ENCODE measurements around the gene ALDH1L1.

The ALDH1L1 gene

DNA sequence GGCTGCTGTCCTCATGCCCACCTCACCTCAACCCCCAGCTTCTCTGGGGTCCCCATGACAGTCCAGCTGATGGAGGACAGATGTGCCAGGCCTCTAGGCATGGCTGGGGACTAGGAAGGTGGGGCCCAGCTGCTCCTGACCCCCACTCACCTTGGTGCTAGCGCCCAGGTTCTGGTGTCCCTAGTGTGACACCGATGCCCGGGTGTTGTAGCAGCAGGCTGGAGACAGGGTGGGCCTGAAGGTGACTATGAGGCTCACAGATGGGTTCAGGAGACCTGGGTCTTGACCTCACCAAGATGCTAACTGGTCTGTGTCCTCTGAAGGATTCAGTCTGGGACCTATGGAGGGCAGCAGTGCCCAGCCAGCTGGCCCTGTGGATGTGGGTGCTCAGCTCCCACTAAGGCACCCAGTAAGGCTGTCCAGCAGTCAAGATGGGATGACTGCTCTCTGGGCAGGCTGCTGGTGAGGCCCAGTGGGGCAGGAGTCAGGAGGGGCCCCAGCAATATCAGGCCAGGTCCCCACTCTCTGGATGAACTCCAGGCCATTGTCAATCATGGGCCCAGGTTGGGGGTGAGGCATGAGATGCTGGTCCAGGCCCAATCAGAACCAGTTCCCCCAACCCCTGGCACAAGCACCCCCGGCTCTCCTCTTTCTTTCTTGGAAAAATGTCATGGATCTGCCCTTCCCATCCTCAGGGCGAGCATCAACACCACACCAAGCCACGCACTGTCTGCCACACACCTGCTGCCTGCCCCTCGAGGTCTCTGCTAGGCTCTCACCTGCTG is 33.0 kb downstream of the ALDH1L1 start:
- TF ChIP-seq, protein P1, sequence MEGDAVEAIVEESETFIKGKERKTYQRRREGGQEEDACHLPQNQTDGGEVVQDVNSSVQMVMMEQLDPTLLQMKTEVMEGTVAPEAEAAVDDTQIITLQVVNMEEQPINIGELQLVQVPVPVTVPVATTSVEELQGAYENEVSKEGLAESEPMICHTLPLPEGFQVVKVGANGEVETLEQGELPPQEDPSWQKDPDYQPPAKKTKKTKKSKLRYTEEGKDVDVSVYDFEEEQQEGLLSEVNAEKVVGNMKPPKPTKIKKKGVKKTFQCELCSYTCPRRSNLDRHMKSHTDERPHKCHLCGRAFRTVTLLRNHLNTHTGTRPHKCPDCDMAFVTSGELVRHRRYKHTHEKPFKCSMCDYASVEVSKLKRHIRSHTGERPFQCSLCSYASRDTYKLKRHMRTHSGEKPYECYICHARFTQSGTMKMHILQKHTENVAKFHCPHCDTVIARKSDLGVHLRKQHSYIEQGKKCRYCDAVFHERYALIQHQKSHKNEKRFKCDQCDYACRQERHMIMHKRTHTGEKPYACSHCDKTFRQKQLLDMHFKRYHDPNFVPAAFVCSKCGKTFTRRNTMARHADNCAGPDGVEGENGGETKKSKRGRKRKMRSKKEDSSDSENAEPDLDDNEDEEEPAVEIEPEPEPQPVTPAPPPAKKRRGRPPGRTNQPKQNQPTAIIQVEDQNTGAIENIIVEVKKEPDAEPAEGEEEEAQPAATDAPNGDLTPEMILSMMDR (IDR thresholded peaks at IDR 0.05) = no peak

DNA sequence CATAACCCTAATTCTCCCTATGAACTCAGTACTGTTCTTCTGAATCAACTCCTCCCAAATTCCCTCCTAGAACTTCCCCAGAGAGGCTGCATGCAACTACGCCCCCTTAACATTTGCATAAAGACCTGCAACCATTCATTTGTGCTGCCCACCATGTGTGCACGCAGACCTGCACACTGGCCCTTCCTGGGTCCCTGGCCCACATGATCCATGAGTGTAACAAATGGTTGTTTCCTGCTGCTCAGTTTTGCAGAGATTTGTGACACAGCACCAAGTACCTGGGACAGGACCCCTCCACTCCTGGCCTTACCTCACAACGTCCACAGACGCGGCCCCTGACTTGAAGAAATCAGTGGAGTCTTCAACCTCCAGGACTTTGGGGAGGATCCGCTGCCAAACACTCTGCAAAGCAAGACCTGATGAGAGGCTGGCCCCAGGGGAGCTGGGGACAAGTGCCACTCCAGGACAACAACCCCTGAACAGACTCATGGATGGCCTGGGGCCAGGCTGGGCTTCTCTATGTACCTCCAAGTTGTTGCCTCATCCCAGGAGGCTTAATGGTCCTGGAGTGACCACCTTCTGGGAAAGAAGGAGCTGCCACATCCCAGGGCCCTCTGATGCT is 33.8 kb downstream of the ALDH1L1 start:
- TF ChIP-seq, protein P1 (IDR thresholded peaks at IDR 0.05) = no peak

DNA sequence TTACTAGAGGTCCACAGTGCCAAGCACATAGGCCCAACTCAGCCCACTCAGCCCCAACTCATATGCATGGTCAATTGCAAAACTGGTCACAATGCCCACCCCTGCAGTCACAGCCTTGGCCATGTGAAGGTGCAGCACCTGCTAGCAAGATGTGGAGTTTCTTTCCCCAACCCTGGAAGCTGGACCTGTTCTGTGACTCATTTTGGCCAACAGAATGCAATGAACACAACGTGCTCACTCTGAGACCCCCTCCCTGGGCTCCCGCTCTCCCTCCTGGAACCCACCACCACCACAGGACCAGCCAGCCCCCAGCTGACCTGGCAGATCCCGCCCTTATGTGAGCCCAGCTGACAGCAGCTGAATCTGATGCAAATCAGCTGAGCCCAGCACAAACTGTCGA is 34.4 kb downstream of the ALDH1L1 start:
- TF ChIP-seq, protein P1 (IDR thresholded peaks at IDR 0.05) = no peak

DNA sequence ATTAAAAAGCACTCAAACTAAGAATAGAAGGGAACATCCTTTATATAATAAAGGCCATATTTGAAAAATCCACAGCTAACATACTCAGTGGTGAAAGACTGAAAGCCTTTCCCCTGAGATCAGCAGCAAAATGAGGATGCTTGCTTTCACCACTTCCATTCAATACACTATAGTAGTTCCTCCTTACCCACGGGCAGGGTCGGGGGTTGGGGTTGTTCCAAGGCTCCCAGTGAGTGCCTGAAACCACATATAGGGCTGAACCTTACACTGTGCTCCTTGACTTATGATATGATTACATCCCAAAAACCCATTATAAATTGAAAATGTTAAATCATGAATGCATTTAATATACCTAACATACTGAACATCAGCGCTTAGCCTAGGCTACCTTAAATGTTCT is 37.7 kb downstream of the ALDH1L1 start:
- TF ChIP-seq, protein P1 (IDR thresholded peaks at IDR 0.05) = no peak

DNA sequence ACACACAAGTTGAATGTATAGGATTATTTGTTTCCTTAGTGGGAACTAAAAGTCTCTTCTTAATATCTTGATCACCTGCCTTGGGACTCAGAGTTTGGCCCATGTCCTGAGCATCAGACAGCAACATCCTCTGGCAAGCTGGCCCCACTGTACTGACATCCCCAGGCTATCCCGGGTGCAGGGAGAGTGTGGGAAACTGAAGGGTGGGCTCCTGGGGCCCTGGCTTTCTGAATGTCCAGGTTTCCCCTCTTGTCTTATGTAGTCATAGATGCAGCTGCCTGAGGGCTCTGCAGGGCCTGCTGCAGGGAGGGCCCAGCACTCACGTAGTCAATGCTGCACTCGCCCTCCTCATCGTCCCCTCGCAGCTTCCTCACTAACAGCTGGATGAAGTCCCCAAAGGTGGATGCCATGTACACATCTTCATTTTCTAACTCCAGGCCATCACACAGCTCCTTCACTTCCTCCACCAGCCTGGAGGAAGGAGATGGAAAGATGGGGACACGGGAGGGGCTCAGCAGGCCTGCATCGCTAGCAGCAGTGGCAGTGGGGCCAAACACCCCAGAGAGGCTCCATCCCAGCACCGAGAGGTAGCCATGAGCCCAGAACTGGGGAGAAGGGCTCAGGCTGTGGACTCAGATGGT is 42.8 kb downstream of the ALDH1L1 start:
- TF ChIP-seq, protein P1 (IDR thresholded peaks at IDR 0.05) = no peak

DNA sequence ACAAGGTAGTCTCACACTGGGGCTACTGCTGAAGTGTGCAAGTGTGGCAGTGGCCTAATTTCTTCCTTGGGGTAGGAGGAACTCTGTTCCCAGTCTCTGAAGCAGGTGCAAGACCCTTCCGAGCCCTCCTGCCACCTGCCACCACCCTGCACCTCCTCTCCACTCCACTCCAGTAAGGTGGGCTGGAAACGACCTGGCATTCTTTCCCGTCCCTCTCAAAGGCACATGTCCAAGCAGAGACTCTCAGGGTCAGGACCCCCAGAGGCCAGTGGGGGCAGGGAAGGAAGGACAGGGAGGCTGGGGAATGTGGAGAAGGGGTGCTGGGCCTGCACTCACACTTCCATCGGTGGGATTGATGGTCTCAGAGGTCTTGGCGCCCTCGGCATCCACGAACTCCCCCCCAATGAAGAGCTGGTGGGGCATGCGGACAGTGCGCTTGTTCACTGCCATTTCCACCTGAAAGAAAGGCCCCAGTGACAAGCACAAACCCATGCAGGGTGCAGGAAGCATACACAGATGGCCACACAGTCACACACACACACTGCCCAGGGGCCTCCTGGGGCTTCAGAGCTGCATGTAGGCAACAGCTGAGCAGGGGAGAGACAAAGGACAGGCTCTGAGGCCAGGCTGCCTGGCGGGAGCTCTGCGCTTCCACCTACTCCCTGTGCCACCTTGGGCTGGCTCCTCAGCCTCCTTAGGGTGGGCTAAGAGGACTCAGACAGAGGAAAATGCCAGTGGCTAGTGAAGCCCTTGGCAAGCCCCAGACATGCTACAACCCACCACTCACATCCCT is 43.8 kb downstream of the ALDH1L1 start:
- TF ChIP-seq, protein P1 (IDR thresholded peaks at IDR 0.05) = no peak

DNA sequence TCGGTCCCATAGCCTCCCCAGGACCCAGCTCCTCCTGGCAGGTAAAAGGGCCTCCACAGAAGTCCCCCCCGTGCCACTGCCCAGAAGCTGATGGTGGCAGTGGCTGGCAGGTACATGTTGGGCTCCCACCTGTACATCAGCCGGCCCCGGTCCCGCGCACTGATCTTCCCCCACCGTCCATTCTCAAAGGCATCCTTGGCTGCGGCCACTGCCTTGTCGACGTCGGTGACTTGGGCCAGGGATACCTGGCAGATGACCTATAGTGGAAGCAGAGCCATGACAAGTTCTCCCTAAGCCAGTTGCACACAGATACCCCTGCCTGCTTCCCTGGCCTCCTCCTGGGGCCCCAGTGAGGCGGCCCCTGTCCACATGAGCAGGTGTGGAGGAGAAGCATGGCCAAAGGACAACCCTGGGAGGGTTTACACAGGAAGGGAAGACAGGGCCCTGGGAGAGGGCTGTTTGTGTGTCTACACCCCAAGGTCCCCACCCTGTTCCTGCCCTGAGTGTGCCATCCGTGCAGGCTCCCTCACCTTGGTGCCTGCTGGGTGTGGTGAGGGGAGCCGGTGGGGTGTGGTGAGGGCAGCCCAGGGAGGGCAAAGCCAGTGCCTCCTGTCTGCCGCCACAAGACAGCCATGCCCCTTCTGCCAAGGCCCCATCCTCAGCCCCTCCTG is 44.8 kb downstream of the ALDH1L1 start:
- TF ChIP-seq, protein P1 (IDR thresholded peaks at IDR 0.05) = no peak

Measured in LNCAP (cell line).